CD4-positive, alpha-beta T cell (primary cell): ENCODE results near the gene PRR22. TPM values are rescaled to one million over a fixed set of nuclear protein-coding genes. Genes with fewer than 3 reads are reported as not detected.
A peak's percentile ranks its signal among the peaks of the same experiment; 100 is the strongest.

Experiments used
- ATAC-seq: fragments of 200-7000 bp; cut with Tn5 transposase; one replicate; pipeline ENCODE4 v1.10.0; 2022; ENCODE audit warnings: mild to moderate bottlenecking; ENCODE audit not compliant: poor library complexity
- CTCF ChIA-PET: fragments of 350-600 bp; sonication (Branson Sonifier 250); formaldehyde crosslinking; loops from one replicate; lab custom pipeline; 2021; ENCODE audit warnings: antibody characterized with exemption, inconsistent platforms; lab: Charles Lee
- POLR2A ChIA-PET: fragments of 350-600 bp; sonication (Branson Sonifier 250); formaldehyde crosslinking; loops from one replicate; lab custom pipeline; 2021; ENCODE audit warnings: antibody characterized with exemption, inconsistent platforms; lab: Charles Lee
- DNase-seq, 14 experiments: peaks; one replicate each; pipeline ENCODE4 v3.0.0-alpha.2; 2013 to 2020; ENCODE audit warnings: mixed read lengths in 2 of 14
- H3K27ac ChIP-seq, 2 donors: one replicate each; pipeline versions ENCODE4 v1.5.1 to v1.7.0; 2013; ENCODE audit warnings: low read length in 2 of 2, low read depth in 1 of 2, mild to moderate bottlenecking in 1 of 2
- H3K27me3 ChIP-seq, 2 experiments: 1 replicate in 1 of 2; 2 replicates in 1 of 2; pipeline versions ENCODE4 v1.6.1 to v1.7.0; 2013; ENCODE audit warnings: low read length in 2 of 2, control low read depth in 1 of 2, mild to moderate bottlenecking in 1 of 2, moderate library complexity in 1 of 2; ENCODE audit not compliant: insufficient read depth in 2 of 2, control insufficient read depth in 1 of 2
- H3K36me3 ChIP-seq: one replicate; pipeline ENCODE4 v1.6.1; 2013; ENCODE audit warnings: low read length, control low read depth; ENCODE audit not compliant: insufficient read depth
- H3K4me1 ChIP-seq: one replicate; pipeline ENCODE4 v1.6.1; 2013; ENCODE audit warnings: low read length, control low read depth; ENCODE audit not compliant: insufficient read depth
- H3K4me3 ChIP-seq: one replicate; pipeline ENCODE4 v1.5.1; 2013; ENCODE audit warnings: mild to moderate bottlenecking, low read length, moderate library complexity
- H3K9me3 ChIP-seq, 2 experiments: 1 replicate in 1 of 2; 2 replicates in 1 of 2; pipeline versions ENCODE4 v1.6.1 to v1.7.0; 2013; ENCODE audit warnings: low read length in 2 of 2, mild to moderate bottlenecking in 2 of 2, control low read depth in 1 of 2, moderate library complexity in 1 of 2; ENCODE audit not compliant: control insufficient read depth in 1 of 2, insufficient read depth in 1 of 2
- H3K27ac Mint-ChIP-seq: one replicate; pipeline ENCODE4 v1.8.0; 2020; ENCODE audit warnings: mixed read lengths
- H3K27me3 Mint-ChIP-seq: one replicate; pipeline ENCODE4 v1.8.0; 2021; ENCODE audit warnings: mixed read lengths
- H3K36me3 Mint-ChIP-seq: one replicate; pipeline ENCODE4 v1.8.0; 2021; ENCODE audit warnings: low read depth, mixed read lengths
- H3K4me1 Mint-ChIP-seq: one replicate; pipeline ENCODE4 v1.8.0; 2021; ENCODE audit warnings: low read depth, mixed read lengths
- H3K4me3 Mint-ChIP-seq: one replicate; pipeline ENCODE4 v1.8.0; 2020; ENCODE audit warnings: mild to moderate bottlenecking, mixed read lengths
- H3K9me3 Mint-ChIP-seq: one replicate; pipeline ENCODE4 v1.8.0; 2020; ENCODE audit warnings: mixed read lengths
- CTCF ChIP-seq: fragments of 200-600 bp; IDR thresholded peaks from one replicate; pipeline ENCODE4 v1.8.0; 2022; ENCODE audit warnings: antibody characterized with exemption, mild to moderate bottlenecking
- intact Hi-C, 2 experiments: fragments of 100-400 bp; cut with DNase I in 1 of 2; cut with micrococcal nuclease in 1 of 2; formaldehyde crosslinking; loops; one replicate each; pipeline versions ENCODE4 v1.15.1 to v1.9.0; 2023 to 2025; cut with DNase I, micrococcal nuclease
- total RNA-seq, 174 experiments: library from RNA in 2 of 174; stranded (reverse) in 2 of 174; gene quantifications; one replicate each; pipeline ENCODE4 v1.2.3 and lab custom pipeline; 2021 to 2026

Gene PRR22
- total RNA-seq, 2 experiments from 2014 or later = 3.1 to 4.9 TPM

- H3K4me1 Mint-ChIP-seq = peaks cover 18% of the 10 kb centered on the region
- TF ChIP-seq CTCF = no peak
Measured at GRCh38 chr19:5804516-5805461, 20.2 kb upstream of the PRR22 start, which contains the start of gene NRTN. Gene NRTN, plus strand, starts transcription at chr19:5805067. Its CDS starts 19,099 bp downstream, at chr19:5824166.

GRCh38 chr19:5803752-5804515 is 19.4 kb upstream of the PRR22 start:
- DNase-seq (peak; percentile 86 to 97 (median 90)), ATAC-seq (peak; percentile 97)
- peaks cover 18% of the 10 kb centered on the region for H3K4me1 Mint-ChIP-seq
- no peaks in the 10 kb centered on the region for H3K9me3 Mint-ChIP-seq
- Histone ChIP-seq H3K36me3 (no peaks in the 10 kb centered on the region), H3K27ac (no peak overlapping the region), H3K4me1 (peaks cover 36% of the 10 kb centered on the region), H3K9me3 (peaks cover 0 to 22% of the 10 kb centered on the region in 2 experiments), H3K4me3 (peak overlapping the region; percentile 47), H3K27me3 (peaks cover 26 to 28% of the 10 kb centered on the region in 2 experiments)
- H3K36me3 Mint-ChIP-seq = no peaks in the 10 kb centered on the region
- TF ChIP-seq CTCF = peak; percentile 81
- ChIA-PET POLR2A (interaction anchor here (0.5 to 1.7 kb wide), 13 partner anchors 9 to 1826 kb away, joined by 3 to 33 read pairs (median 5); partner anchors contain the start of genes DUS3L, NDUFA11, PET100 and RANBP3), CTCF (interaction anchor here (0.6 to 1.9 kb wide), 37 partner anchors 8 to 1816 kb away, joined by 3 to 63 read pairs (median 4); partner anchors contain the start of genes CLPP, DUS3L, FEM1A and FUT6)
- intact Hi-C loops = loop anchor here (1.0 to 5.0 kb wide), 5 partner anchors 13 to 558 kb away; partner anchors contain the start of genes VMAC (in 2 of the 2), CLPP (in 1 of the 2), DUS3L (in 1 of the 2) and RANBP3 (in 1 of the 2)
- H3K4me3 Mint-ChIP-seq = peak overlapping the region; percentile 83
- peak overlapping the region; percentile 68 for H3K27ac Mint-ChIP-seq
- H3K27me3 Mint-ChIP-seq = peaks cover 25% of the 10 kb centered on the region

More at GRCh38 chr19:5804516-5805461, 20.2 kb upstream of the PRR22 start, which contains the start of gene NRTN:
- Histone ChIP-seq H3K27ac (no peak within 1 kb of the TSS), H3K9me3 (peaks cover 0 to 22% of the 10 kb centered on the region in 2 experiments), H3K27me3 (peaks cover 24 to 26% of the 10 kb centered on the region in 2 experiments), H3K36me3 (no peaks in the 10 kb centered on the region), H3K4me3 (peak within 1 kb of the TSS; percentile 47), H3K4me1 (peaks cover 33% of the 10 kb centered on the region)
- ATAC-seq (peak; percentile 18), DNase-seq (peak in 11 of 14 experiments; percentile 30 to 78 (median 51))
- Mint-ChIP-seq H3K27me3 (peaks cover 17% of the 10 kb centered on the region), H3K36me3 (no peaks in the 10 kb centered on the region), H3K9me3 (no peaks in the 10 kb centered on the region), H3K27ac (peak within 1 kb of the TSS; percentile 68), H3K4me3 (peak within 1 kb of the TSS; percentile 82)
- intact Hi-C loops = loop anchor here (1.0 to 5.0 kb wide), 5 partner anchors 13 to 558 kb away; partner anchors contain the start of genes RANBP3 (in 2 of the 2), VMAC (in 2 of the 2), CLPP (in 1 of the 2) and DUS3L (in 1 of the 2)
- CTCF ChIA-PET = interaction anchor here (0.6 to 1.9 kb wide), 34 partner anchors 7 to 1817 kb away, joined by 3 to 63 read pairs (median 5); partner anchors contain the start of genes DUS3L, FEM1A, FUT6 and LONP1
- POLR2A ChIA-PET = interaction anchor here (0.5 to 1.7 kb wide), 12 partner anchors 10 to 1825 kb away, joined by 3 to 33 read pairs (median 5); partner anchors contain the start of genes DUS3L, NDUFA11, PET100 and RANBP3
